HK-2 (cell line): ENCODE measurements around the gene TANGO2.

Source experiments
- DNase-seq: peaks from one replicate; pipeline ENCODE4 v3.0.0-alpha.2; 2018; ENCODE audit not compliant: unreplicated experiment

The TANGO2 gene

DNA sequence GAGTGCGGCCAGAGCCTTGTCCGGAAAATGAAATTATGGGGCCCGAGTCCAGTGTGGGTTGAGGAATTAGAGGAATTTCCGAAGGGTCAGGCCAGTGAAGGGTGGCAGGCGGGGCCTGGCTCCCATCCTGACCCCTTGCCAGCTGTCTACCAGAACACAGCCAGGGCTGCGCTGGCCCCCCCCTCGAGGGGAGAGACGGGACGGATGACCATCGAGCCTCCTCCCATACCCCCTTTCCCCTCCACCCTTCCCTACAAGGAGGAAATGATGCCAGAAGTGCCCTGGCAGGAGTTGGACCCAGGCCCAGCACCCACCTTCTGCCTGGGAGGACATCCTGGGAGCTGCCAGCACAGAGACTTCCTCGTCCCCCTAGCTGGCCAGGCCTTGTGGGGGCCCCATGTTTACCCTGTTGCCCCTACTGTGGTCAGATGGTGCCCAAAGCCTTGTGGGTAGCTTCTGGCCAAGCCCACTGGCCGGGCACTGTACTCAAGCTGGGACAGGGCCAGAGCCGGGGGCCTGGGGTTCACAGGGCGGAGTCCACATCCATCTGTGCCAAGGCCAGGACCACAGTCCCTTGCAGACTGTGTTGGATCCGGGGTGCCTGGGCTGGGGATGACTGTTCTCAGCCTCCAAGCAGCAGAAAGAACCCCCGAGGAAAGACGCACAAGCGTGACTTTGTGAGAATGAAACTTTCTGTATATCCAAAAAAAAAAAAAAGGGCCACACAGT lies 25.1 kb upstream of the TANGO2 start:
- DNase-seq, result no peak

DNA sequence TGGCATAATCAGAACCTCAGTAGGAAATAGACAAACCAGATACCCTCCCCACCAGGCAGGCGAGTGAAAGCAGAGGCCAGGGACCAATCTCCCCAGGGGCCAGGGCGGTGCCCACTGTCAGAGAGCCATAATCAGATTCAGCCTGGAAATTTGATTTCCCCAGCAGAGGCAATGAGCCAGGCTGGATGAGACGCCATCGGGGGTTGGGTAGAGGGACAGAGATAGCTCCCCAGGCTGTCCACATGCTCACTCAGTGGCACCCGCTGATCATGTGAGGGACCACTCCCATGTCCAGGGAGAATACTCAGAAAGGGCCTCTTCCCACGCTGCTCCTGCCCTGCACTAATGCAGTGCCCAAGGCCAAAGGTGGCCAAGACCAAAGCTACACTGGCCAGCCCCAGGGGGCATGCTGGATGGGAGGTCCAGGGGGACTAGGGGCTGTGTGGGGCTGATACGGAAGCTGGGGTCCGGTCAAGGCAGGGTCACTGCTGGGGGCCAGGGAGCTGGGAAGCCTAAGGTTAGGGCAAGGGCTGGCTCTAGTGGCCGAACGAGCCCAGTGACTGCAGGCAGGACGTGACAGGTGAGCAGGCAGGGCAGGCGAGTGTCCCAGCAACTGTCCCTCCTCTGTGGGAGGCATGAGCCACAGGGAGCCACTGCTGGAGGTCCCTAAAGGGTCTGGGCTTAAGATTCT lies 24.1 kb upstream of the TANGO2 start:
- DNase-seq, result no peak

DNA sequence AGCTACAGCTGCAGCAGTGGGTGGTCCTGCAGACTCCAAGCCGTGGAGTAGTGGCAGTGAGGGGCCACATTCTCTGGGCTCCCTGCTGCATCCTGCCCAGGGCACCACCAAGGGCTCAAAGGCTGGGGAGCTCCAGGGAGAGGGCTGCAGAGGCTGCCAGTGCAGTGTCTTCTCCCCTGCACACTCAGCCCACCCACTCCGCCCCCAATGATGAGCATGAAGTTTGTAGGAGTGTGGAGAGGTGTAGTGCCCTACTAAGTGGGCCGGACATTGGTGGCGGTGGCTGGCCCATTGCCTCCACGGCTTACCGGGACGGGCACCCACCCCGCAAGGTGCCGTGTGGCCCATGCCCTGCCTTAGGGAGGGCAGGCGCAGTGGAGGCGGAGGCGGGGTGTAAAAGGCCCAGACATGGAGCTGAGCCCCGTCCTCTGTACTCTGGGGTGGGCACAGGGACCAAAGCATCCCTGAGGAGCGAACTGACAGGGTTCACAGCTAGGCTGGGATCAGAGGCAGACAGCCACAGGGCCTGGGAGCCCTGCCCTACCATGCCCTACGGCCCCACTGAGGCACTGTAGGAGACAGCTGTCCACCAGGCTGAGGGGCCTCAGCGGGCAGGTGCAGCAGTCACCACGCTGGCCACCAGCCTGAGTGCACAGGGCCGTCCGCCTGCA lies 23.2 kb upstream of the TANGO2 start:
- no peak for DNase-seq

DNA sequence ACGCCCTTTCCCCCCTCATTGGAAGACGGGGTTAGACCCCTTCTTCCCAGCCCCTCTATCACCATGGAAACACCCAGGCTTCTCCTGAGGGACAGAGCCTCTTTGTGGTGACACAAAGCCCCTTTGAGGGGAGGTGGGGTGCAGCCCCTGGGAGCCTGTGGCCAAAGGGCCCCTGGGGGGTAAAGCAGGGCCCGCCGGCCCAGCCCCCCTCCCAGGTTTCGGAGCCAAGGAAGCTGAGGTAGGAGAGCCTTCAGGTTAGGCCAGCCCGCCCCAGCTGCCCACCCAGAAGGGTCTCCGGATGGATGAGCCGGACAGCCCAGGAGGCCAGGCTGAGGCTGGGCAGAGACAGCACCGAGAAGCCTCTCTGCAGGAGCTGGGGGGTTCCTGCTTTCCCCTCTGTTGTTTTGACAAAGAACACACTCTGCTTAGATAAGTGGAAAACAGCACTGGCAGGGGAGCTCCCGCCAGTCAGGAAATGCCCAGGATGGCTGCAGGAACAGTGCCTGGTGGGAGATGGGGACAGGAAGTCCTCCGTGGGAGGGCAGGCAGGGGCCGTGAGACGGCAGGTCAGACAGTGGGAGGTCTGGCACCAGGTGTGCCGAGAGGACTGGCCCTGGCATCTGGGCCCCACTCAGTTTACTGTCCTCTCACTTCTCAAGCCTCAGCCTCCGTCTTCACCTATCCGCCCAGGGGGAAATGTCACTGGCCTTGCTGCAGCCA lies 22.5 kb upstream of the TANGO2 start:
- DNase-seq, result no peak

DNA sequence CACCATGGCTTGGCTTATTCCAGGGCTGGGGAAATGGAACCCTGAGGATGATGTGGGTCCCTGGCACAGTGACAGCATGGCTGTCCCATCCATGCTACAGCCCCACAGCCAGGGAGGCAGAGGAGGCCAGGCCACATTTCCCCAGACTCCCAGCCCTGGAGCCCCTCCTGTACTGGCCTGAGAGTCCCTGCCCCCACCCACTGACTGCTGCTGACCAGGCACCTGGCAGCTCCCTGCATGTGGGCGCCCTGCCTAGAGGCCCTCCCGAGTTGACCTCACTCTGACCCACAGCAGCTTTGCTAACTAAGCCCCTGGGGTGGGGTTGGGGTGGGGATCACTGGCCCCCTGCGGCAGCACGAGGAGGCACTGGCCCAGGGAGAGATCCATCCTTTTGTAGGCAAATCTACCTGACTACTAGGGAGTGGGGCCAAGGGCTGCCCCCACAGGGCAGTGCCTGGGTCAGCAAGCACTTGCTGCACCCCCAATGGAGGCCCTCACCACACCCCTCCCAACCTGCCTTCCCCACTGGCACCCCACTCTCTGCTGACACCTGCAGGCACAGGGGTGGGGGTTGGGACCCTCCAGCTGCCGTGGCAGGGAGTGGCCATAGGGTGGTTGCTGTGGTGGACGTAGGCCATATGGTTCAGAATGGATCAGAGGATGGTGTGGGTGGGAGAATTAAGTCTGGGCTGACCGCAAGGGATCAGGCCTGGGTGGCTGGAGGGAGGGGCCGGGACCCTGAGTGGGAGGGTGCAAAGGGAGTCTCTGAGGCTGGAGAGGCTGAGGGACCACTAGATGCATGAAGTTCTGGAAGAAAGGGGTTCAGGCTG lies 21.7 kb upstream of the TANGO2 start:
- no peak for DNase-seq

DNA sequence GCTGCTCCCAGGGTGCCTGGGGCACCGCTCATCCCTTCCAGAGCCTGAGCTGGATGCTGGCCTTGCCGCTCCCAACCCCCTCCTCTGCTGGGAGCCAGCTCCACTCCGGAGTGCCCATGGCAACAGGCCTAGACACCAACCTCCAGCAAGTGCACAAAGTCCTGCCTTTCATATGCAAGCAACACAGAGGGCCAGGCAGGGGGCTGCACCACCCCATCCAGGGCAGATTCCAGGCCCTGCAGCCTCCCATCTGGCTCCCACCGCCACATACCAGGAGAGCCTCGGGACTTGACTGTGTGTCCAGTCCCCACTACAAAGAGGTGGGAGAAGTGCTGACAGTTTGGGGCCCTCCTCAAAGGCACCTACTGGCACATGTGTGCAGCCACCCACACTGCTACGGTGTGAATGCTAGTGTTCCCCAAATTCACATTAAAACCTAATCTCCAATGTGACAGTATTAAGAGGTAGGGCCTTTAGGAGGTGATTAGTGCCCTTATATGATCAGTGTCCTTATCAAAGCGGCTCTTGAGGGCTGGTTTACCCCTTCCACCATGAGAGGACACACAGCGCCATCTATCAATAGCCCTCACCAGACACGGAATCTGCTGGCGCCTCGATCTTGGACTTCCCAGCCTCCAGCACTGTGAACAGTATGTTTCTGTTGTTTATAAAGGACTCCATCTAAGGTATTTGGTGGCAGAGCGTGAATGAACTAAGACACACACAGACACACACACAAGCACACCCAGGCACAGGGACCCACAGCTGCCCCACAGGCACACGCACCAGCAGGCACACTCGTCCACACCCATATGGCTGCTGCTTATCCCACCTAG lies 20.4 kb upstream of the TANGO2 start:
- DNase-seq, result no peak

DNA sequence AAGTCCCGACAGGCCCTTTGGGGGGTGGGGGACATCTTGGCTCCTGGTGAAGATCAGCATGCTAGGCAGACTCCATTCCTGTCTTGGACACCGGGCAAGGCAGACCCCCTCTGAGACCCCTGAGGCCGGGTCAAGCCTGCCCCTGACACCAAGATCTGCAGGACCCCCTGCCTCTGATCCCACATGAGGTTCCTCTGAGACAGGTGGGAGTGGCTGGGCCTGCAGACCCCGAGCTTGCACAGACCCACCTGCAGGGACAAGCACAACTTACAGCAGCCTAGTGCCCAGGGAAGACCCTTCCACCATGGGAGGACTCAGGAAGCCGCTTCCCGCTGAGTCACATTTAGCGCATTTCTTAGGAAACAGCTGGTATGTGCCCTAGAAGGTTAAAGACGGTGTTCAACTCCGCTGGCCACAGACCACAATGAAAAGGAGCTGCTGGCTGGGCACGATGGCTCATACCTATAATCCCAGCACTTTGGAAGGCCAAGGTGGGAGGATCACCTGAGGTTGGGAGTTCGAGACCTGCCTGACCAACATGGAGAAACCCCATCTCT lies 19.8 kb upstream of the TANGO2 start:
- DNase-seq, result no peak

DNA sequence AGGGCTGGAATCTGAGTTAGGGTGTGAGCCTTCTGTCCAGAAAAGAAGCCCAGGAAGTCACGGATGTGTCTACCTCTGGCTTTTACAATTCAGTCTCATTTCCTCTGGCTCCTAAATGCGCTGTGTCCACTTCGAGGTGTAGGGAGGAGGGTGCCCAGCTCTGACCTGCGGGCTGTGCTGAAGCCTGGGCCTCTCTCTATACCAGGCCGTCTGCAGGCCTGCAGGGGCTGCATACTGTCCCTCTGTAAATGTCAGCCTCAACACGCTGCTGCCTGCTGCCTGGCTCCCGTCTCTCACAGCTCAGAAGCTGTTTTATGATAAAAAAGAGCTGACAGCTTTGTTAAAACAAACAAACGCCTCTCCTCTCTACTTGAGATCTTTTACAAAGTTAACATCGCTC lies 18.8 kb upstream of the TANGO2 start:
- DNase-seq, result no peak

DNA sequence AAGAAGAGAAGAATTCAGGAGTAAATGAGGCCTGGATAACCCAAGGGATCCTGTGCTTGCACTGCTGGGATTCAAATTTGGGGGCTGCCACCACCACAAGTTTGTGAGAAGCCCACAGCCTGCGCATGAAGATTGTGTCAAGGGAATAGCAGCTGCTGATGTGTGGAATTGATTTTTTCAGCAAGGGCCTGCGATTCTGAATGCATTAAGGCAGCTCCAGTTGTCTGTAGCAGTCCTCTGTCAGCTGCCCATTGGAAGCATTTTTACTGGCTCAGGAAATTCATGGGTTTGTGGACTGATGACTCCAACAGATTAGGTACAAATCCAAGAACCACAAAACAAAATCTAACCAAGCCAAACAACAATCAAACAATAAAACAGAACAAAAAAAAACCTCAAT lies 18.3 kb upstream of the TANGO2 start:
- no peak for DNase-seq

DNA sequence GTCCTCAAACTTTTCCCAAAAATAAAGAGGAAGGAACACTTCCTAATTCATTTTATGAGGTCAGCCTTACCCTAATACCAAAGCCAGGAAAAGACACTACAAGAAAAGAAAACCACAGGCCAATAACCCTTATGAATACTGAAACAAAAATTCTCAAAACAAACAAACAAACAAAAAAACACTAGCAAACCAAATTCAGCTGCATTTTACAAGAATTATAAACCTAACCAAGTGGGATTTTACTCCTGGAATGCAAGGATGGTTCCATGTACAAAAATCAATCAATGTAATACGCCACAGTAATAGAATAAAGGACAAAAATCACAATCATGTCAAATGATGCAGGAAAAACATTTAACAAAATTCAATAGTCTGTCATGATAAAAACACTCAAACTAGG lies 17.6 kb upstream of the TANGO2 start:
- no peak for DNase-seq

DNA sequence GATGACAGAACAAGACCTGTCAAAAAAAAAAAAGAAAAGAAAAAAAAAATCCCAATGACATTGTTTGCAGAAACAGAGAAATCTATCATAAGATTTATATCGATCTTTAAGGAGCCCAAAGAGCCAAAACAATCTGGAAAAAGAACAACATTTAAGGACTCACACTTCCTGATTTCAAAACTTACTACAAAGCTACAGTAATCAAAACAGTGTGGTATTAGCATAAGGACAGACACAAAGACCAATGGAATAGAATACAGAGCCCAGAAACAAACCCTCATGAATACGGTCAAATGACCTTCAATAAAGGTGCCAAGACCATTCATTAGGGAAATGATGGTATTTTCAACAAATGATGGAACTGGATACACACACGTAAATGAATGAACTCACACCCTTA lies 16.4 kb upstream of the TANGO2 start:
- no peak for DNase-seq

DNA sequence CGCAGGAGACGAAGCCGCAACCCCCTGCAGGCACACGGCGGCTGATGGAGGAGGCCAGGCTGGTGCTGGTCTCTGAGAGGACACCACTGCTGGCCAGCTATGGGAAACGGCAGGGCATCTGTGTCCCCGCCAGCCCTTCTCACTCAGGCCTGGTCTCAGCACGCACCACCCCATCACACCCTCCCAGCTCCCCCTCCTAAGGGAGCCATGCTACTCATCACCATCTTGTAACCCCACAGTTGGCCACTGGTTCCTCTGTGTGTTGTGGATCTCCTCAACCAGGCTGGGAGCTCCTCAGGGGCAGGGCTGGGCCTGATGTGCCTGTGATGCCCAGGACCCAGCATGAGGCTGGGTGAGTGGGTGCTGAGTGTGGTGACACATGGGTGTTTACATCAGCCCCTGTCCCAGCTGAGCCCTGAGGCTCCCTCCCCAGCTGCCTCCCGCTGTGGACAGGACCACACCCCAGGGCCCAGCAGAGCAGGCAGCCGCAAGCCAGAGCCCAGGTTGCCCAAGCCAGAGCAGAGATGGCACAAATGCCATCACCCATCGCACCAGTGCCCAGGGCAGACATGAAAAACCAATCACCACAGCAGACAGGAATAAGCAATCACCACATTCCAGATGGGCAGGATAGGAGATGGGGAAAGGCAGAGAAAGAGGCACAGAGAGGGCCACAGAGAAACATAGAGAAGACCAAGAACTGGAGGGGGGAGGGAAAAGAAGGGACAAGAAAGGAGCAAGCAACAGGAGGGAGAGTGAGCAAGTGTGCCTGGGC lies 12.5 kb upstream of the TANGO2 start:
- DNase-seq, result no peak

DNA sequence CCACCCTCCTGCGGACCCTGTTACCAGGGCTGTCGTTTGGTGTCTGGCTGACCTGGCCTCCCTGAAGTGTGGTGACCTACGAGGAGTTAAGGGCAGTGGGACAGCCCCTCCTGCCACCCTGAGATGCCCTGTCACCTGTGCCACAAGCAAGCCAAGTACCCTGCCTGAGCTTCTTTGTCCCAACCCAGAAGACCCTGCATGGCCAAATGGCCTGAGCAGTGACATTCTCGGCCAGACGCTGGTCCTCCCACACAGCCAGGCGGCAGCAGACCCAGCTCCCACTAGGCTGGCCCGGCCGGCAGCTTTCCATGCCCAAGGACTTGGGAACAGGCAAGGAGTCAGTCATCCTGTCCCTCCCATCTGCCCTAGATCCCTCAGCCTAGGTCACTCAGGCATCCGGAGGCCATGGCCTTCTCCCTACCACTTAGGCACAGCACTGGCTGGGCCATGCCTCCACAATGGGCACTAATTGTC lies 11.9 kb upstream of the TANGO2 start:
- DNase-seq, result no peak

DNA sequence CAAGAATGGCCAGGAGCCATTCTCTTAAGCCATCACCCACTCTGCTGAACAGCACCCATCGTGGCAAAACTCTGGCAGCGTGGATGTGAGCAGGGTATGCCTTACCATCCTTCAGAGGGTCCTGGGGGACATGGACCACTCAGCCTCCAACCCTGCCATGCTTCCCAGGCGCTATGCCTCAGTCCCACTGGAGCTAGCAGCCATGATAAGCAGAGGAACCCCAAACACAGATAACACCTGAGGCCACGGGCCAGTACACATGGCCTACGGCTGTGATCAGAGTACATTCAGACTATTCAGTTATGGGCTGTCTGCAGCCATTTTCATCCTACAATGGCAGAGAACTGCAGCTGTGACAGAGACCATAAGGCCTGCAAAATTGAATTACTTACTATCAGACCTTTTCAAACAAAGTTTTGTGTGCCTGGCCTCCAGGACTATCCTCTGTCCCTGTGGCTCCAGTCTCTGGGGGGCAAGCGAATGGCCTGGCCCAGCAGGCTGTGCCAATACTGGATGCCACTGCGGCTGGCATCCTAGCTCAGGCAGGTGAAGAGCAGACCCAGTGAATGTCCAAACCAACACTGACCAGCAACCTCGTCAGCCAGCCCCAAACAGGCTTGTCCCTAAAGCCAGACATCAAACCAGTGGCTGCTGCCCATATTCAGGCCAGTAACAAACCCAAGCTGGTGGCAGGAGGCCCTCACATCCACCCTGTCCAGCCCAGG lies 11.2 kb upstream of the TANGO2 start:
- no peak for DNase-seq

DNA sequence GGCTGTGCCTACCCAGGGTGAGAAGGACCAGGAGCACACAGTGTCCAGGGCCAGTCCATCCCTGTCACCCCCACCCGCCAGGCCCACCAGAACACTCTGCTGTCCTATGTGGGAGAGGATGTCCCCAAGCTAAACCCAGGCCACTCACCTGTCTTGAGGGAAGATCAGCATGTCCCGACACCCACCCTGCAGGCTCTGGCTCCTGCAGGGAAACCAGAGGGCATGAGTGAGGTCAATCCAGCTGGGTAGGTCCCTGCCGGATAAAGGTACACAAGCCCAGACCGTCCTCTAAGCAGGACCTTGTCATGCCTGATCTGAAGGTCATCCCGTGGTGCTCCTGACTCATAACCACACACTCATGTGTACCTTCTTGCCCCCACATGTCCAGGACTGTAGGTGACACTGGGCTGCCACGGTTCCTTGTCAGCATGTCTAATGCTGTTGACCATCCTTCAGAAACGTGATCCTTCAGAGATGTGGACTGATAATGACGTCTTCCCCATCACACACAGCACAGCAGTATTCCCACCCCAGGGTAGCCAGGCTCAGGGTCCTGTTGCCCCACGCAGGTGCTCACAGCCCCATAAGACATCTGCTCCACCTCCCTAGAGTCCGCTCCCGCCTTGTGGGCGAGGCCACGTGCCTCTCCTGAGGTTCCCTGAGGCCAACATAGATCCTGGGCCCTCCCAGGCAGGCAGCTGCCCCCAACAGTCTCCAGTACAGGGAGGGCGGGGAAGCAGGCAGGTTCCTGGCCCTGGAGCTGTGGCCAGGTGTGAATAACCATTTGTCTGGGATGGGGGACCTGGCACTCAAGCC lies 10.4 kb upstream of the TANGO2 start:
- DNase-seq, result no peak

DNA sequence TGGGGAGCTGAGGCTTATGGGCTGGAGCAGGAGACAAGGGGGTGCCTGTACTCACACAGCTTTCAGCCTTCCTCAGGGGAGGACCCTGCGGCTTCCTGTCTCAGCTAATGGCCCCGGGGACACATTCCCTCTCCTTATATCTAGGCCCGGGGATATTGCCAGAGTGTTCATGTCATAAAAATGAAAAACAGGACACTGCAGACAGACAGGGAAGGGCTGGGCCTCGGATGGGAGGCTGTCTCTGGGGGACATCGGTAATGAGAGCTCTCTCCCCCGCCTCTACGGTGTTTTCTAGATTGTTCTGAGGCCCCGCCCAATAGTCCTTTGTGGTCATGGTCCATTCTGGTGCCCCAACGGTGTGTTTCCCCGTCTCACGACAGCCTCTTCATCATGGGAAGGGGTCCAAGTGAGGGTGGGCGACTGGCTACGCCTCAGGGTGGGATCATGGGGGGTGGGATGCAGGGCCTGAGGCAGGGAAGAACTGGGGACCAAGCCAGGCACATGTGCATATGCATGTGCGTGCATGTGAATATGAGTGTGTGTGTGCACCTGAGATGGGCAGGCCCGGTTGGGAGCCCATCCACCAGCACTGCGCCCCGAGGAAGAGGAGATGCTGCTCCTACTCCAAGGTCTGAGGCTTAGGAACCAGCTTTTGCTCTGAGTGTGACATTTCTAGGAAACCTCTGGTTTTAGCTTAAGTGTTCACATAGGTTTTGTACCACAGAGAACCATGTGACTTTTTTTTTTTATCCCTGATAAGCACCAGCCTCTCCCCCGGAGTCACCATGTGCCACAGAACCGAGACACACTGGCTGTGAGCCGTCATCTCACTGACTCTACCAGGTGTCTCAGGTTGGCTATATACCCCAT lies 9.6 kb upstream of the TANGO2 start:
- no peak for DNase-seq
